ENCODE measurements around the gene PSMG3.
"Not testable (repeated sequence)": the region's sequence is repeated elsewhere in the genome, so short reads cannot be mapped to it uniquely, and the experiment has no call there.

The PSMG3 gene

GRCh38 chr7:1534330-1535099 lies 35.3 kb downstream of the PSMG3 start:
- DNase-seq (ENCODE audit: low read depth, low spot score) = no peak

GRCh38 chr7:1533547-1534329 lies 36.1 kb downstream of the PSMG3 start:
- DNase-seq (ENCODE audit: low read depth, low spot score) = no peak

- DNase-seq (ENCODE audit: low read depth, low spot score) = no peak
These were observed 36.6 kb downstream of the PSMG3 start for GRCh38 chr7:1533255-1533546.

GRCh38 chr7:1532456-1533254 lies 37.2 kb downstream of the PSMG3 start:
- peak; percentile 65 for DNase-seq (ENCODE audit: low read depth, low spot score)

GRCh38 chr7:1531979-1532455 lies 37.8 kb downstream of the PSMG3 start:
- no peak for DNase-seq (ENCODE audit: low read depth, low spot score)

DNA sequence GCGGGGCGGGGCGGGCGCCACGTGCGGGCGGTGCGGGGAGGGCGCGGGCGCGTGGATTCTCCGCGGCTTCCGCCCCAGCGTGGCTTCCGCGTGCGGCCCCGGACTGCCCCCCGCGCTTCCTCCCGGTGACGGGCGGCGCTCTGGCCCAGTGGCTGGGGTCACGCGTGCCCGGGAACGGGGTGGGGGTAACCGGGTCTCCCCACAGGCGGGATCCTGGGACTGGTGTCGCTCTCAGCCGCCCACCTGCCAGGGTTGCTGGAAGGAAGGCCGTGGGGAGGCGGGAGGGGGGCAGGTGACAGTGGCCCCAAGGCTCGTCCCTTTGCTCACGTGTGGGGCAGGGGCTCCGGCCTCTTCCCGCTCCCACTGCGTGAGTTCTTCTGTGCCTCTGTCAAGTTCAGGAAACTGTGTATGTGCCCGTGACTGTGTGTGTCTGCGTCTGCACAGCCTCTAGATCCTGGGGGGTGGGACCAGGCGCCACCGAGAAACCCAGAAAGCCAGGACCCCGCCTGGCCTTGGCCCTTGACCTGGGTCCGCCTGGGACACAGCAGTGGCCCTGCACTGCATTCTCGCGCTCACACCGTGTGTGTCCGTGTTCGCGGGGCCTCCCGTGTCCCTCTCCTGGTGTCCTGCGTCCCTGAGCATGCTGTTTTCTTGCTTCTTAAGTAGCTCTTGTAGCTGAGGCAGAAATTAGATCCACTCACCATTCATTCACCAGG lies 38.4 kb downstream of the PSMG3 start:
- DNase-seq (ENCODE audit: low read depth, low spot score) = no peak

- no peak for DNase-seq (ENCODE audit: low read depth, low spot score)
These were observed 38.9 kb downstream of the PSMG3 start for GRCh38 chr7:1530946-1531262.

DNA sequence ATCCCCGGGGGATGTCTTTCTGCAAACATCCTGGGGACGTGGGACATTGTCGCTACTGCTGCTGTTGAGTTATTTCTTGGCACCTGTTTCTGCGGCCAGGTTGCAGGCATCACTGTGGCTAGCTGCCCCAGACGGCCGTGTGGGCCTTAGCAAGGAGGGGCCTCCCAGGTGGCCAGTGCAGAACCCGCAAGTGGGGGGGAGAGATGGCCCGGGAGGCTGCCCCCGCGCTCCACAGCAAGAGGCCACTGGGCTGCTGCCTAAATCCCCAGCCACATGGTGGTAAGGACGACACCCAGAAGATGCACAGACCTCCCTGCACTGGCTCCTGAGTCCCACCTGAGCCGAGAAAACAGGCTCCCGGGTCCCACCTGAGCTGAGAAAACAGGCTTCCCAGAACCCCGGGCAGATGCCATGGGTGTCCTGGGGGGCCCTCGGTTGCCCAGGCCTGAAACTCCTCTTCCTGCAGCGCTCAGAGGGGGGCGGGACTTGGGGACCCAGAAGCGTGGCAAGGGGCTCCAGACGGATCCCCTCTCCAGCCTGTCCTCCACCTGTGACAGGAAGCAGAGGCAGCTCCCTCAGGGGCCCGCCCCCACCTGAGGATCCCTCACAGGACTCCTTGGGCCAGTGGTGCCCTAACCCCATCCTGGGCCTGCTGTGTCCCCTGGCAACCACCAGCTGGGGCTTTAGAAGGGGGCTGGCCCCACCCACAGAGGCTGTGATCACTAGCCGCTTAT lies 40.3 kb downstream of the PSMG3 start:
- no peak for DNase-seq (ENCODE audit: low read depth, low spot score)

DNA sequence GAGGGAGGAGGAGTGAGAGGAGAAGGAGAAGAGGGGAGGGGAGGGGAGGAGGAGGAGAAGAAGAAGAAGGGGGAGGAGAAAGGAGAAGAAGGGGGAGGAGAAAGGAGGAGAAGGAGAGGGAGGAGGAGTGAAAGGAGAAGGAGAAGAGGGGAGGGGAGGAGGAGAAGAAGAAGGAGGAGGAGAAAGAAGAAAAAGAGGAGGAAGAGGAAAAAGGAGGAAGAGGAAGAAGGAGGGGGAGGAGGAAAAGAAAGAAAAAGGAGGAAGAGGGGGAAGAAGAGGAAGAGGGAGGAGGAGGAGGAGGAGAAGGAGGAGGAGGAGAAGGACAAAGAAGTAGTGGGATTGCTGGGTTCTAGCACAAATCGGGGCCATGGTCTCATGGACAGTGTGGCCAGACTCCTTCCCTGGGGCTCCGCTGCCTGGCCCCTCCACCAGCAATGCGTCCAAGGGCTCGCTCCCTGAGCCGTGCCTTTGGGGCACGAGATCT lies 43.5 kb downstream of the PSMG3 start:
- DNase-seq (ENCODE audit: low read depth, low spot score) = no peak

DNA sequence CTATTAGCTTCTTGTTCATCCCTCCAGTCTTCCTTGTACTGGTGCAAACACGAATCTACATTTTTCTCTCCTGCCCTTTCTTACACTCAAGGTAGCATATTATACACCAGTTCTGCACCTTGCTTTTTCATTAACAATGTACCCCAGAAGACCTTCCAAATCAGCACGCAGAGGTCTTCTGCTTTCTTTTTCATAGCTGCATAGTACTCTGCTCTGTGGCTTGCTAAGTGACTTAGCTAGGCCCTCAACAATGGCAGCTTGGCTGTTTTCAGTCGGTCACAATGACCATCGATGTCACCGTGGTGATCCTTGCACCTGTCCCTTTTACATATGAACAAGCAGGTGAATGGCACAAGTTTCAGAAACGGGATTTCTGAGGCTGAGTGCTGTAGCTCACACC lies 44.4 kb downstream of the PSMG3 start:
- no peak for DNase-seq (ENCODE audit: low read depth, low spot score)

DNA sequence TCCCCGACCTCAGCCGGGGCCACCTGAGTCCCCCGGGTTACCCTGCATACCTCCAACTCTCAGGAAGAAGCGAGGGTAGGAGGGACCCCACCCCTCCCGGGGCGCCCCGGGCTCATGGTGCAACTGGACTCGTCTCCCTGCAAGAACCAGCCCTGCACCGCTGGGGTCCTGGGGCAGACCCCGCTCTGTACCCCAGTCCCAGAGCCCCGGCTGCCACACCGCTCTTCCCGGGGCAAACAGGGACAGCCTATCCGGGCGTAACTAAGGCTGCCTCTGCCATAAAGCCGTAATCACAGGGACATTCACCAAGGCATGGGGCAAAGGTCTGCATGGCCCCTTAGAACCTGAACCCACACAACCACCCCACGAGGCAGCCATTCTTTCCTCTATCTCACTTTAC lies 46.0 kb downstream of the PSMG3 start:
- no peak for DNase-seq (ENCODE audit: low read depth, low spot score)

GRCh38 chr7:1523208-1523607 lies 46.6 kb downstream of the PSMG3 start:
- DNase-seq (ENCODE audit: low read depth, low spot score) = no peak

DNA sequence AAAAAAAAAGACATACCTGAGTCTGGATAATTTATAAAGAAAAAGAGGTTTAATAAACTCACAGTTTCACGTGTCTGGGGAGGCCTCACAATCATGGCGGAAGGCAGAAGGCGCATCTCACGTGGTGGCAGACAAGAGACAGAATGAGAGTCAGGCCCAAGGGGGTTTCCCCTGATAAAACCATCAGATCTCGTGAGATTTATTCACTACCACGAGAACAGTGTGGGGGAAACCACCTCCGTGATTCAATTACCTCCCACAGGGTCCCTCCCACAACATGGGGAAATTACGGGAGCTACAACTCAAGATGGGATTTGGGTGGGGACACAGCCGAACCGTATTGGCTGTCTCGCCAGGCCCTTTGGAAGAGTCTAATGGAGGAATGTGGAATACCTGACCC lies 48.4 kb downstream of the PSMG3 start:
- no peak for DNase-seq (ENCODE audit: low read depth, low spot score)

DNA sequence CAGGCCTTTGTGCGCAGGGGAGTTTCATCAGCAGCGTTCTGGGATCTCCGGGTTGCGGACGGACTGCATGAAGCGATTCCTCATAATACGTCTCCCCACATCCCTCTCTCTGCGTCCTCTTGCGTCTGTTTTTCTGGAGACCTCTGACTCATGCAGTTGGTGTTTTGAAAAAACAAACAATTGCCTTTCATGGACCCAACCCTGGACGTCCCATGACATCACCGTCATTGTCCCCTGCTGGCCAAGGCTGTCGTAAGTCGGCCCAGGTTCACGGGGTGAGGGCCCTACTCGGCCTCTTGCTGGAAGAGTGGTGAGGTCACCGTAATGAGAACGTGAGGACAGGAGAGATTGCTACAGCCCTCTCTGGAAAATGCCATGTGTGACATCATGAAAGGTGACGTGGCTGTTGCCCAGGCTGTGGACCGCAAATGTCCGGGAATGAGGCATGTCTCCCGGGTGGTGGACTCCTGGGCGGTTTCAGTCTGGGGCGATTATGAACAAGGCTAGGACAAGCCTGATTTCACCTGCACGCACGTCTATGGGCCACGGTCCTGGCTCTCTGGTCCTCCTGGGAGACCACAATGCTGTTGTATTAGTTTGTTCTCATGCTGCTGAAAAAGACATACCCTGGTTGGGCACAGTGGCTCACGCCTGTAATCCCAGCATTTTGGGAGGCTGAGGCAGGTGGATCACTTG lies 49.1 kb downstream of the PSMG3 start:
- DNase-seq (ENCODE audit: low read depth, low spot score) = peak; percentile 98

GRCh38 chr7:1519322-1519922 lies 50.4 kb downstream of the PSMG3 start:
- DNase-seq (ENCODE audit: low read depth, low spot score) = not testable (repeated sequence)
